Measurements from ENCODE around the gene AFG1L. TPM values are rescaled to one million over a fixed set of nuclear protein-coding genes. Genes with fewer than 3 reads are reported as not detected.
"Not testable (repeated sequence)": the region's sequence is repeated elsewhere in the genome, so short reads cannot be mapped to it uniquely, and the experiment has no call there.

Gene AFG1L
- total RNA-seq, 1 experiment from 2014 or later = 3.8 TPM

- H3K36me3 ChIP-seq = peaks cover 16% of the 10 kb centered on the region
- H3K4me3 ChIP-seq = peak overlapping the region; percentile 93
- peak; percentile 79 for DNase-seq
- H3K9me3 ChIP-seq = no peaks in the 10 kb centered on the region
- H3K27me3 ChIP-seq = no peaks in the 10 kb centered on the region
Observed at GRCh38 chr6:108559884-108560462, 265.1 kb downstream of the AFG1L start.

GRCh38 chr6:108560463-108561308, 265.8 kb downstream of the AFG1L start, which contains the start of gene FOXO3:
FOXO3 (plus strand) TSS chr6:108560917; CDS start chr6:108561209, 292 bp downstream.
- H3K4me3 ChIP-seq = peak within 1 kb of the TSS; percentile 93
- peak; percentile 91 for DNase-seq

GRCh38 chr6:108561309-108561647, 266.4 kb downstream of the AFG1L start:
- not testable (repeated sequence) for H3K9me3 ChIP-seq, H3K27me3 ChIP-seq, DNase-seq
- peaks cover 19% of the 10 kb centered on the region for H3K36me3 ChIP-seq
- peak overlapping the region; percentile 93 for H3K4me3 ChIP-seq

More at GRCh38 chr6:108560463-108561308, 265.8 kb downstream of the AFG1L start, which contains the start of gene FOXO3:
- Histone ChIP-seq H3K9me3 (no peaks in the 10 kb centered on the region), H3K36me3 (peaks cover 19% of the 10 kb centered on the region), H3K27me3 (no peaks in the 10 kb centered on the region)

- peak; percentile 34 for DNase-seq
- Histone ChIP-seq H3K36me3 (peaks cover 24% of the 10 kb centered on the region), H3K27me3 (no peaks in the 10 kb centered on the region), H3K4me3 (peak overlapping the region; percentile 93), H3K9me3 (no peaks in the 10 kb centered on the region)
Observed at GRCh38 chr6:108561742-108562502, 267.1 kb downstream of the AFG1L start.

- Histone ChIP-seq H3K27me3 (no peaks in the 10 kb centered on the region), H3K36me3 (peaks cover 30% of the 10 kb centered on the region), H3K9me3 (no peaks in the 10 kb centered on the region), H3K4me3 (peak overlapping the region; percentile 93)
- peak; percentile 83 for DNase-seq
Observed at GRCh38 chr6:108562503-108562993, 267.7 kb downstream of the AFG1L start.

GRCh38 chr6:108563292-108563691, 268.4 kb downstream of the AFG1L start:
- Histone ChIP-seq H3K9me3 (no peaks in the 10 kb centered on the region), H3K27me3 (no peaks in the 10 kb centered on the region), H3K36me3 (peaks cover 33% of the 10 kb centered on the region), H3K4me3 (peak overlapping the region; percentile 93)
- DNase-seq = no peak

- H3K36me3 ChIP-seq = peaks cover 42% of the 10 kb centered on the region
- peak overlapping the region; percentile 10; the same call in 1 of the 2 replicates for H3K4me3 ChIP-seq
- H3K27me3 ChIP-seq = no peaks in the 10 kb centered on the region
- DNase-seq = peak; percentile 28
- H3K9me3 ChIP-seq = no peaks in the 10 kb centered on the region
Observed at GRCh38 chr6:108564178-108564577, 269.3 kb downstream of the AFG1L start.

- Histone ChIP-seq H3K4me3 (no peak overlapping the region), H3K9me3 (no peaks in the 10 kb centered on the region), H3K27me3 (no peaks in the 10 kb centered on the region), H3K36me3 (peaks cover 50% of the 10 kb centered on the region)
- no peak for DNase-seq
Observed at GRCh38 chr6:108565091-108565766, 270.4 kb downstream of the AFG1L start.

GRCh38 chr6:108565893-108566292, 271.0 kb downstream of the AFG1L start:
- peaks cover 57% of the 10 kb centered on the region for H3K36me3 ChIP-seq
- DNase-seq = peak; percentile 75
- no peaks in the 10 kb centered on the region for H3K9me3 ChIP-seq
- H3K27me3 ChIP-seq = no peaks in the 10 kb centered on the region
- no peak overlapping the region for H3K4me3 ChIP-seq

- H3K4me3 ChIP-seq = no peak overlapping the region
- H3K27me3 ChIP-seq = no peaks in the 10 kb centered on the region
- no peaks in the 10 kb centered on the region for H3K9me3 ChIP-seq
- H3K36me3 ChIP-seq = peaks cover 62% of the 10 kb centered on the region
- no peak for DNase-seq
Observed at GRCh38 chr6:108566406-108566805, 271.6 kb downstream of the AFG1L start.

GRCh38 chr6:108568101-108568500, 273.2 kb downstream of the AFG1L start:
- no peak overlapping the region for H3K4me3 ChIP-seq
- no peak for DNase-seq
- H3K27me3 ChIP-seq = no peaks in the 10 kb centered on the region
- H3K9me3 ChIP-seq = no peaks in the 10 kb centered on the region
- H3K36me3 ChIP-seq = peaks cover 62% of the 10 kb centered on the region

- no peak for DNase-seq
- H3K9me3 ChIP-seq = no peaks in the 10 kb centered on the region
- H3K4me3 ChIP-seq = no peak overlapping the region
- H3K27me3 ChIP-seq = no peaks in the 10 kb centered on the region
- H3K36me3 ChIP-seq = peaks cover 66% of the 10 kb centered on the region
Observed at GRCh38 chr6:108568551-108569305, 273.9 kb downstream of the AFG1L start.

GRCh38 chr6:108570517-108570916, 275.7 kb downstream of the AFG1L start:
- no peak overlapping the region for H3K4me3 ChIP-seq
- H3K27me3 ChIP-seq = no peaks in the 10 kb centered on the region
- no peaks in the 10 kb centered on the region for H3K9me3 ChIP-seq
- peaks cover 60% of the 10 kb centered on the region for H3K36me3 ChIP-seq
- DNase-seq = no peak

GRCh38 chr6:108574457-108575141, 279.7 kb downstream of the AFG1L start:
- peaks cover 51% of the 10 kb centered on the region for H3K36me3 ChIP-seq
- H3K4me3 ChIP-seq = no peak overlapping the region
- no peak for DNase-seq
- H3K9me3 ChIP-seq = no peaks in the 10 kb centered on the region
- H3K27me3 ChIP-seq = no peaks in the 10 kb centered on the region
